SK-N-MC (cell line): ENCODE results near the gene HARS1.
"Not testable (repeated sequence)": the region's sequence is repeated elsewhere in the genome, so short reads cannot be mapped to it uniquely, and the experiment has no call there.

Experiments
- DNase-seq: peaks from one replicate; pipeline ENCODE4 v3.0.0-alpha.2; 2011; ENCODE audit warnings: low read depth, low spot score
- H3K27ac ChIP-seq: fragments of 200-600 bp; sonication (generic); 2 replicates; pipeline ENCODE4 v1.5.1; 2016; ENCODE audit warnings: mixed run types
- H3K36me3 ChIP-seq: fragments of 200-600 bp; sonication (generic); 2 replicates; pipeline ENCODE4 v1.6.1; 2017; ENCODE audit warnings: antibody characterized with exemption, low read length, mixed read lengths; ENCODE audit not compliant: insufficient read depth
- H3K4me3 ChIP-seq: fragments of 200-600 bp; sonication (generic); 2 replicates; pipeline ENCODE4 v1.5.1; 2016
- H3K9ac ChIP-seq: fragments of 200-600 bp; sonication (generic); 2 replicates; pipeline ENCODE4 v1.8.0; 2017; ENCODE audit warnings: mixed run types, mixed read lengths; ENCODE audit not compliant: insufficient read length
- H3K9me3 ChIP-seq: fragments of 200-600 bp; sonication (generic); 2 replicates; pipeline ENCODE4 v1.6.1; 2017; ENCODE audit warnings: low read depth, mild to moderate bottlenecking, antibody characterized with exemption, low read length, moderate library complexity, mixed read lengths
- EZH2 ChIP-seq: fragments of 200-600 bp; sonication (generic); IDR thresholded peaks from one replicate; pipeline ENCODE4 v1.6.1; 2017; ENCODE audit warnings: antibody characterized with exemption
- FOXP2 ChIP-seq: optimal IDR thresholded peaks from 2 replicates; pipeline ENCODE3; 2011; ENCODE audit warnings: mild to moderate bottlenecking, moderate library complexity; ENCODE audit not compliant: insufficient read depth; ENCODE audit errors: extremely low read length, control extremely low read depth
- POLR2AphosphoS5 ChIP-seq: IDR thresholded peaks from 2 replicates; pipeline ENCODE4 v1.6.1; 2012; ENCODE audit warnings: mild to moderate bottlenecking, low read depth, low read length, borderline replicate concordance

HARS1 gene

DNA sequence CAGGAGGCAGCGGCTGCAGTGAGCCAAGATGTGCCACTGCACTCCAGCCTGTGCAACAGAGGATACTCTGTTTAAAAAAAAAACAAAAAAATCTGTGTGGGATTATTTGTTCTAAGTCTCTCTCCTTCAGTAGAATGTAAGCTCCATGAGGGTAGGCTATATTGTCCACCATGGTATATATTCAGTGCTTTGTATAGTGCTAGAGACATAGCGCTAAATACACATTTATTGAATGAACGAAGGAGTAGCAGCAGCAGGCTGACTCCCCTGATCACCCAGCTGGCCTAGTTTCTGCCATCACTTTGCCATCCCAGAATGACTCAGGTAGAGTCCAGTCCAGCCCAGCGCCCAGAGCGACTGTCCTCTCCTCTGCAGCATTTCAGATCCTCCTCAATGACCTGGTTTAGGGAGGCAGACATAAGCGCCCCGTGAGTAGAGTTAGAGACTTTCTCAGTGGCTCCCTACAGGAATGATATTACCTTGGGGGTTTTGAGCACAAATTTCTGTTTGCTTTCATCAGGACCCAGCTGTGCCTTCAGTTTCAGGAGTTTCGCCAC is 716 bp downstream of the HARS1 start:
- TF ChIP-seq FOXP2 (no peak), EZH2 (no peak), POLR2AphosphoS5 (no peak)
- peak overlapping the region; percentile 95 for H3K4me3 ChIP-seq
- peak overlapping the region; percentile 96 for H3K9ac ChIP-seq
- no peak overlapping the region for H3K27ac ChIP-seq
- H3K9me3 ChIP-seq: no peaks in the 10 kb centered on the region
- H3K36me3 ChIP-seq: peaks cover 47% of the 10 kb centered on the region
- DNase-seq: no peak

DNA sequence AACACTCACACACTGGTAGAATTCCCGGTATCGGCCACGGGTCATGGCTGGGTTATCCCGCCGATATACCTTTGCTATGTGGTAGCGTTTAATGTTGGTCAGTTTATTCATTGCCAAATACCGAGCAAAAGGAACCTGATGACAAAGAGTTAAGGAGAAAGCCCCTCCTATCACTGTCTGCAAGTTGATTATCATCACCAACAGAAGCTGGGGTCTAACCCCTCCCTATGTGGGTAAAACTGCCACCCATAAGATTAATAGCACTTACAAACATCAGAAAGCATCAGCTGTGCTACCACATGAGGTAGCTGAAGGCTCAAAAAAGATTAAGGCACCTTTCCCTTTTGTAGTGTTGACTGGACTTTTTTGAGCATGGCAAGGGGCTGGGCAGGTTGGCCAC is 12.2 kb downstream of the HARS1 start:
- TF ChIP-seq POLR2AphosphoS5 (no peak), FOXP2 (no peak), EZH2 (no peak)
- Histone ChIP-seq H3K36me3 (peaks cover 67% of the 10 kb centered on the region), H3K27ac (no peak overlapping the region), H3K4me3 (no peak overlapping the region), H3K9me3 (no peaks in the 10 kb centered on the region), H3K9ac (no peak overlapping the region)
- no peak for DNase-seq

DNA sequence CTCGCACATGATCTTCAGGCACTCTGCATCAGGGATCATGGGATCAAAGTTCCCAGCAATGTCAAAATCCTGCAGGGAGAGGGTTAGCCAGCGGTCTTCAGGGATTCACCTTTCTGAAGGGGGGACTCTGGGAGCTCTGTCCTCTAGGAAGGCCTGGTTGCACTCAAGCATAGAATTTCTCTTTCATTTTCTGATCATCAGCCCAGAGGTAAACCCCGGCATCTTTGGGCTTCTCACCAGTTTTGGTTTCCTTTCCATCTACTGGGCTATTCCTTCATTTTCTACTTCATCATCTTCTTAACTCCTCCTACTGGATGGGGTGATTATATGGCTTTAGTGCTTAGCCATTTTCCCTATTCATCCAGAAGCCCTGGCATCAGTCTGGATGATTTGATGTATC is 13.2 kb downstream of the HARS1 start:
- H3K4me3 ChIP-seq: no peak overlapping the region
- no peaks in the 10 kb centered on the region for H3K9me3 ChIP-seq
- TF ChIP-seq FOXP2: no peak
- no peak for TF ChIP-seq EZH2
- TF ChIP-seq POLR2AphosphoS5: no peak
- DNase-seq: no peak
- no peak overlapping the region for H3K27ac ChIP-seq
- H3K9ac ChIP-seq: no peak overlapping the region
- H3K36me3 ChIP-seq: peaks cover 70% of the 10 kb centered on the region

DNA sequence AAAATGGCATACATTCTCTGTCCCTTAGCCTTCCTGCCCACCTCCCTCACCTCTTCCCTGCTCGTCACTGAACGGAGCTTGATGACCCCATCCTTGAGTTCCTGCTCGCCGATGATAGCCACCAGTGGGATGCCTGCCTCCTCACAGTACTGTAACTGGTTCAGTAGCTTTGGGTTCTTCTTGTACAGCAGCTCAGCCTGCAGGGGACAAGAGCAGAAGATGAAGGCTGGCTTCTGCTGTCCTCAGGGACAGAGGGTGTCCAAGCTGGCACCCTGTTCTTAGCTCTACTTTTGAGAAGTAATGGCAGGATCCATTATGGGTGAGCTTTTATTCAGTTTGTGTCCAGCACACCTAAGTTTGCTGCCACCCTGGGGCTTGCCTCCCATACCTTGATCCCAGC is 16.5 kb downstream of the HARS1 start:
- Histone ChIP-seq H3K9me3 (no peaks in the 10 kb centered on the region), H3K9ac (no peak overlapping the region), H3K27ac (no peak overlapping the region), H3K36me3 (peaks cover 62% of the 10 kb centered on the region), H3K4me3 (no peak overlapping the region)
- DNase-seq: no peak
- TF ChIP-seq POLR2AphosphoS5: no peak
- TF ChIP-seq FOXP2: no peak
- no peak for TF ChIP-seq EZH2

DNA sequence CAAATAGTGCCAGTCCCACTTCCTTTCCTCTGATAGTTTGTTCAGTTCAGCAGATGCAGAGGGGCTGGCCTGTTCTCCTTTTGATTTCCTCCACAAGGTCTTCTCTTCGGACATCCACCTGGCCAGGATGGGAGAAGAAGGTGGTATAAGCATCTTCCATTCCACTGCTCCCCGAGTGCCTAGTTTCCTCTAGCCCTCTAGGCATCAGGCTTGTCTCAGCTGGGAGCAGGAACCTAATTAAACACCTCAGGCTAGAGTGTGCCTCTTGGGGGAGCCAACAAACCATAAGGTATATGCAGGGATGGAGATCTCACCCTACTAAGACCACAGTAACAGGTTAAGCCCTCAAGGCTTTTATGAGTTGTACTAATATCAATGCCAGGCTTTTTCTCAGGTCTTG is 17.0 kb downstream of the HARS1 start:
- no peak overlapping the region for H3K9ac ChIP-seq
- DNase-seq: no peak
- H3K27ac ChIP-seq: no peak overlapping the region
- no peak overlapping the region for H3K4me3 ChIP-seq
- TF ChIP-seq EZH2: no peak
- no peak for TF ChIP-seq POLR2AphosphoS5
- TF ChIP-seq FOXP2: no peak
- H3K36me3 ChIP-seq: peaks cover 62% of the 10 kb centered on the region; the same call in 1 of the 2 replicates
- no peaks in the 10 kb centered on the region for H3K9me3 ChIP-seq

DNA sequence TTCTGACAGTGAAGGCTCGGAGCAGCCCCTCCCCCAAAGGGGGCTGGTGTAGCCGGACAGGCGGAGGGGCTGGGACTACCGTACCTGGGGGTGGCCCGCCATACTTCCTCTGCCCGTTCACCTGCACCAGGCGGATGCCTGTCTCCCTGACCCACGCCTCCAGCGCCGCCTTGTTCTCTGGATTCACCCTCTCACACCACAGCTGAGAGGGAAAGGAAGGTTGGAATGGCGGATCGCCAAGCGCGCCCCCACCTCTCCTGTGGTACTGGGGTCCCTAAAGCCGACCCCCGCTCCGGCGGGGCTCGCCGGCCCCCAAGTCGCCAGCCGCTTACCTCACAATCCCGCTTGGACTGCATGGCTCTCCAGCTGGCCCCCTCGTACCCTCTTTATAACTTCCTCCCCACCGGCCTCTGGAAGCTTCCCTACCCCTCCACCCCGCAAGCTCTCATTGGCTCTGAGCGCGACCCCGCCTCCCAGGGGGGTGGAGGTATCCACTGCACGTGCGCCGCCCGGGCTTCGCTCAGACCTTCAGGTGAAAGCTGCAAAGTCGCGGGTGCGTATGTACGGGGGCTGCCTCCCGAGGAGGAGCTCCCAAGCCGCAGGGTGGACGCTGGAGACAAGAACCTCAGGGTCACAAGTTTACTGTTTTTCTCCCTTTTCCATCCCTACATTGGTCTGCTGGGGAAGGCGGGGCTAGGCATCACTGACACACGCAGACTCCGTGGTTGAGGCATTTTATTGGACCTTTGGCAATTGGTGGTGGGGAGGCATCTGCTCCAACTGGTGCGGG is 17.8 kb downstream of the HARS1 start, which contains the start of gene DND1:
DND1 (minus strand) TSS at position 390 of the 790 bp plus-strand sequence; CDS start at position 356, 34 bp downstream.
- H3K4me3 ChIP-seq: no peak within 1 kb of the TSS
- H3K27ac ChIP-seq: no peak within 1 kb of the TSS
- no peak for DNase-seq
- H3K9ac ChIP-seq: no peak within 1 kb of the TSS
- TF ChIP-seq EZH2: no peak
- no peak for TF ChIP-seq FOXP2
- TF ChIP-seq POLR2AphosphoS5: no peak; the same call in 1 of the 2 replicates
- H3K9me3 ChIP-seq: no peaks in the 10 kb centered on the region
- H3K36me3 ChIP-seq: peaks cover 65% of the 10 kb centered on the region; the same call in 1 of the 2 replicates

DNA sequence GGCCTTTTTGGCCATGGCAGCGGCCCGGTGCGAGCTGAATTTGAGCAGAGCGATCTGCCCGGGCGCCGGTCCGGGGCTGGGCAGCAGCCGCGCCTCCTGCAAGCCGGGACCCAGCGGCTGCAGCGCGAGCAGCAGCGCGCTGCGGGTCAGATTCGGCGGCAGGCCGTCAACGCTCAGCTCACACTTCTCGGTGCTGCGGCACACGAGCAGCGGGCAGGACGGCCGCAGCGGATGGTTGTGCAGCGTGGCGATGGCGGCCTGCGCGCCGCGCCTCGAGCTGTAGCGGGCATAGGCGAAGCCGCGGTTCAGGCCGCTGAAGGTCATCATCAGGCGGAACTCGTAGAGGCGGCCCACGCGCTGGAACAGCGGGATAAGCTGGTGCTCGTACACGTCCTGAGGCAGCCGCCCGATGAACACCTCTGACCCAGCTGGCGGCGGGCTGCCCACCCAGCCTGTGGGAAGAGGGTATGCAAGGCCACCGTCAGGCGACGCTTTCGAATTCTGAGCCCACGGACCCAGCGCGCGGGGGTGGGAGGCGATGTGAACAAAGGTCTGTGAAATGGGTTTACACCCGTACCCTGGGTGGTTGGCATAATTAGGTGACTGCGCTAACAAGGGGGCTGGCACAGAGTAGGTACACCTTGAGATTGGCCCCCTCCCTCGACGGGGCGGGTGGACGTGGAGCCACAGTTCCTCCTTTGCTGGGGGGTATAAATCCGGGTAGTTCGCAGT is 18.5 kb downstream of the HARS1 start:
- H3K36me3 ChIP-seq: peaks cover 65% of the 10 kb centered on the region; the same call in 1 of the 2 replicates
- no peak for TF ChIP-seq POLR2AphosphoS5
- no peak for DNase-seq
- no peak overlapping the region for H3K27ac ChIP-seq
- no peak overlapping the region for H3K9ac ChIP-seq
- no peaks in the 10 kb centered on the region for H3K9me3 ChIP-seq
- no peak overlapping the region for H3K4me3 ChIP-seq

DNA sequence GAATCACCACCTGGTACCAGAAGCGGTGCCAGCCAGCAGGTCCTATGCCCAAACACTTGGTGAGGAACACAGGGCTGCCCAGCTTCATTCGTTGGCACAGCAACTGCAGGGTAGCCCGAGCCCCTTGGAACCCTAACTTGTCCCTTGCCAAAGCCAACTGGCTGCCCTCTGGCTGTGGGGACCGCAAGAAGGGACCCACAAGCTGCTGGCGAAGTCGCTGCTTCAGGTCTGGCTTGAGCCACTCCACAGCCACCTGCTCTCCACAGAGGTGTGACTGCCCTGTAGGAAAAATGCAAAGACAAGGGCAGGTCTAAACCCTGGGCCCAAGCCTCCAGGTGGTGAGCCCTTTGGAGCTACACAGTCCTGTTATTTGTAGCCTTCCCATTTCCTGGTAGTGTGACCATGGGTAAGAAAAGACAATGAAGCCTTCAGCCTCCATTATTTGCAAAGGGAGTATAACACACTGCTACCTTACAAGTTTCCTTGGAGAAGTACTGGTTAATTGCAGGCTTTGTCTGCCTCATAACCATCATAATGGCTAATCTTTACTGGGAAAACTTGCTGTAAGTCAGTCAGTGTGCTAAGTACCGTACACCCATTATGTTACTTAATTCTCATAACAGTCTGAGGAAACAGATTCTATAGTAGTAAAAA is 19.6 kb downstream of the HARS1 start:
- Histone ChIP-seq H3K4me3 (no peak overlapping the region), H3K9me3 (no peaks in the 10 kb centered on the region), H3K9ac (no peak overlapping the region), H3K36me3 (peaks cover 55% of the 10 kb centered on the region; the same call in 1 of the 2 replicates), H3K27ac (peak overlapping the region; percentile 46; the same call in 1 of the 2 replicates)
- no peak for DNase-seq
- TF ChIP-seq POLR2AphosphoS5 (no peak), EZH2 (no peak)

DNA sequence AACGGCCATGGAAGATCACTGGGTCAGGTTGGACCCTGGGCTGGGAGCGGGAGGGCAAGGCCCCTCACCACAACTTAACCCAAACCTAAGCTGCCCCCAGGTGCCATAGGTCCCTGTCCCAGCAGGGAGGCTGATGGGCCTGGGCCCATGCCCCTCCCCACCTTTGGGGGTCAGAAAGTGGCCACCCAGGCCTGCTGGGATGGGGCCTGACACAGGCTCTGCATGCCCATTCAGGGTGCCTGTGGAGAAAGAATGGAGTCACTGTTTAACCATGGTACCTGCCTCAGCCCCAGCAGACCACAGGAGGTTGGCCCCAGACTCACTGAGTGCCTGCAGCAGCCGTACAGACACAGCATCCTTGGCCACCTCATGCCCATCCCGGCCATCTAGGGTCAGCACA is 20.1 kb downstream of the HARS1 start:
- not testable (repeated sequence) for H3K27ac ChIP-seq, DNase-seq, H3K9ac ChIP-seq, H3K4me3 ChIP-seq, H3K9me3 ChIP-seq
- peaks cover 50% of the 10 kb centered on the region; the same call in 1 of the 2 replicates for H3K36me3 ChIP-seq
